GM21786 (cell line): ENCODE results near the gene LPP.

Experiments used
- ATAC-seq: cut with Tn5 transposase; IDR thresholded peaks from one replicate; pipeline ENCODE4 v1.9.1; 2021; ENCODE audit not compliant: unreplicated experiment

The LPP gene

DNA sequence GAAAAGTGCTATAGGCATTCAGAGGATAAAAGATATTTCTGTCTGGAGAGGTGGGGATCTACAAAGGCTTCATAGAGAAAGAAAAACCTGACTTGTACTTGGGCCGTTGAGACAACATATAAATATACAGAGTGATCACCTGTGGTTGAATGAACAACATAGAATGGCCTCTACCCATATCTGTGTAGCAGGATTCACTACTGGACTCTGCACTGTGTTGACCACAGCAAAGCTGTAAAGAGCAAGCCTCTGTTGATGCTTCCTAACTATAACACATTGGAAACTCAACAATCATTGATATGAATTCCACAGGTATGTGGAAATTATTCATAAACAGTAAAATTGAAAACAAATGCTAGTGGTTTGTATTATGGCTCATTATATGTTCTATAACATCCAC, 19.1 kb upstream of the LPP start:
- ATAC-seq = no peak

GRCh38 chr3:188135271-188135670, 18.7 kb upstream of the LPP start:
- ATAC-seq = no peak

DNA sequence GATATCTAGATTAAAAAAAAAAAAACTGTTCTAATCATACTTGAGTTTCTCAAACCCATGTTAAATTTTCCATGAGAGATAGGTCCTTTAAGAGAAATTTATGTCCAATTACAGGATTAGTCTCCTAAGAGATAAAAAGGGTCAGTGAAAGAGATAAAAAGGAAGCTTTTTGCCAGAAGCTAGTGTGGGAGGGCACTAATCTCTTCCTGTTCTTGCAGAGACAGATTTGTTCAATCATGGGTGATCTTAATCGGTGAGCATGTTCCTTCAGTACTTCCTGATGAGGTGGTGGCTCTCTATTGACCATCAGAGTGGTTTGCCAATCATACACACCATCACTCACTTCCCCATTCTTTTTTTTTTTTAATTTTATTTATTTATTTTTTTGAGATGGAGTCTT, 16.9 kb upstream of the LPP start:
- no peak for ATAC-seq

GRCh38 chr3:188139466-188139865, 14.5 kb upstream of the LPP start:
- no peak for ATAC-seq

DNA sequence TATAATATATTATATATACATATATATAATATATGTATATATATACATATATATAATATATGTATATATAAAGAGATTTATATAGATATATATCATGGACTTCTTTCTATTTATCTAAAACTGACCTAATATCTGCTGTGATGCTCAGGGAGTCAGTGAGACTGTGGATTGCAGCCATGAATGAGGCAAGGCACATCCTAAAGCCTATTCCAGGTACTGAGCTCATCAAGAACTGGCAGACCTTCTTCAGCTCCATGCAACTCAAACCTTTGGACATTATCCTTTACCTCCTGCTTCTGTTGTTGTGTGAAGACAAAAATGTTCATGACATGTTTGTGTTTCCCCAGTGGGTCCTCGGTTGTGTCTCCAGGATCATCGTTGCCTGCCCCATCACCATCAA, 7.7 kb upstream of the LPP start:
- ATAC-seq = no peak

DNA sequence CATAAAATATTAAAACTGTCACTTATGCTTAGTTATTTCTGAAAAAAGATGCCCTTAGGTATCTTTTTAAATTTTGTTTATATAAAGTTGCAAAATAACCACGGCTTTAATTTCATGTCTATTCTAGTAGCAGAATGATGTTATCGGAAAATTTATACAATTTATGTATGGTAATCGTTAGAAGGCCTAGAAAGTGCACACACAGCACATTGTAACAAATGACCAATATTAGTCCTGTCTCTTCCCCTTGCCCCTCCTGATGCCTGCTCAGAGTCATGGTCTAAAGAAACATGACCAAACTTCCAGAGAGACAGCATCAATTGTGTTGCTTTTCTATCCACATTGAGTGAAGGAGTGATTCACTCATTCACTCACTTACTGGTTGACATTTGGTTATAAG, 6.2 kb upstream of the LPP start:
- ATAC-seq = no peak

GRCh38 chr3:188148318-188148717, 5.6 kb upstream of the LPP start:
- no peak for ATAC-seq

DNA sequence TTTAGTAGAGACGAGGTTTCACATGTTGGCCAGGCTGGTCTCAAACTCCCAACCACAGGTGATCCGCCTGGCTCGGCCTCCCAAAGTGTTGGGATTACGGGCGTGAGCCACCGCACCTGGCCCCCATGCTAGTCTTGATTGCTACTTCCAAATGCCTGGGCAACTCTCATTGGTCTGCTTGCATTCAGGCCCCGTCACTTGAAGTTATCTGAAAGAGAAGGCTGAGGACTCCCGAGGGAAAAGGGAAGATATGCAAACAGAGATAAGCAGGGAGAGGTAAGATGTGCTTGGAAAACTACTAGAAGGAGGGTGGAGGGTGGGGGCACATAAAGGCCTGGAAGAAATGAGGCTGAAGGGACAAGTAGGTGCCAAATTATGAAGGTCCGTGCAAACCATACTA, 4.4 kb upstream of the LPP start:
- no peak for ATAC-seq

GRCh38 chr3:188150982-188151381, 3.0 kb upstream of the LPP start:
- no peak for ATAC-seq

- ATAC-seq = no peak
These were observed 2.5 kb upstream of the LPP start for GRCh38 chr3:188151438-188151837.

- ATAC-seq = no peak
These were observed 1.1 kb upstream of the LPP start for GRCh38 chr3:188152660-188153436.

- no peak for ATAC-seq
These were observed 432 bp upstream of the LPP start for GRCh38 chr3:188153437-188154013.

GRCh38 chr3:188154809-188155574, 1.0 kb downstream of the LPP start:
- ATAC-seq = no peak

GRCh38 chr3:188156056-188156455, 2.1 kb downstream of the LPP start:
- no peak for ATAC-seq

- no peak for ATAC-seq
These were observed 3.5 kb downstream of the LPP start for GRCh38 chr3:188157407-188157806.

DNA sequence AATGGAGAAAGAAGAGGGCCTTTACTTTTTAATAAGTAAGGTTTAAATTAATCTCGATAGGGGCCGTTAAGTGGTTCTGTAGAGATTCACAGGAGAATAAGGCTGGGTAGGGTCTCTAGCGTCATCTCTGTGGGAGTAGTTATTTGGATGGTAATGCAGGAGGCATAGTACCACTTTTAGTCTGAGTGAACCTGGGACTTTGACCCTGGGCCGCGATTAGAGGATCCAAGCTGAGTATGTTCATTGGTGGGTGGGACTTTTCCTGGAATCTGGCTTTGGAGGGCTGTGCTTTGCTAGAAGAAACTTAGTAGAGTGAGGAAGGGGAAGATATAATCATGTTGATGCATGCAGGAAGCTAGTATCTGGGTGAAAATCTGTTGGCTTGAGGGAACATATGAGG, 4.0 kb downstream of the LPP start:
- no peak for ATAC-seq

GRCh38 chr3:188158731-188159310, 4.9 kb downstream of the LPP start:
- no peak for ATAC-seq

DNA sequence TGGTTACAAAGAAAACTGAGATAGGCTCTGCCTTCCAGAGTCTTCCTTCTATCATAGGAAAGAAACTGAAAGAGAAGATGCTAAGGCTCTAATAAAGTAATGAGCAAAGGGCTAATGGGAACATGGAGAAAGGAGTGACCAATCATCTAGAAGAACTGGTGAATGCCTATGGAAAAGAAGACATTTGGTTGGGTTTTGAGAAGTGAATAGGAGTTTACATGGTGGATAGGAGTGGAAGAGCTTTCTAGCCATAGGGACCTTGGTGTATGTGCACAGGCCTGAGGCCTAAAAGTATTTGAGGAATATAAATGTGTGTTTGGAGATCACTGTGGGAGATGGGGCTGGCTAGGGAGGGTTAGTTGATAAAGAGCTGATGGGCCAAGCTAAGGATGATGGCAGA, 6.8 kb downstream of the LPP start:
- ATAC-seq = no peak

DNA sequence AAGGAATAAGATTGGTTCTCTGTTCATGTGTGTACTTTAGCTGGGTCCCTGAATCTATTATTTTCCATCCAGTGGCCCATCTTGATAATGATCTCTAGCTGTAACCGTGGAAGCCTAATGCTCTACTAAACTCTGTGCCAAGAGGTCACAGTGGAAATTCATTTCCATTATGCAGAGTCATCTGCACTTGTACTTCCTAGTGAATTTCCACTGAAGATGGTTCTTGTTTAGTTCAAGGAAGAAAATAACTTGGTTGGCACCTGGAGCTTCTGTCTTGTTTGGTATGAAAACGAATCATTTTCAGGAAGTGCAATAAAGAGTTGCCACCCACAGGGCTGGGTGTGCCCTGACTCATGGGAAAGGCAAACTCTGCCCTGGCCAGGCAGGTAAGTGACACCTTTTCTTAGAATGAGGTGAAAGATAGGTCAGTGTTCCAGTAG, 10.3 kb downstream of the LPP start:
- no peak for ATAC-seq

DNA sequence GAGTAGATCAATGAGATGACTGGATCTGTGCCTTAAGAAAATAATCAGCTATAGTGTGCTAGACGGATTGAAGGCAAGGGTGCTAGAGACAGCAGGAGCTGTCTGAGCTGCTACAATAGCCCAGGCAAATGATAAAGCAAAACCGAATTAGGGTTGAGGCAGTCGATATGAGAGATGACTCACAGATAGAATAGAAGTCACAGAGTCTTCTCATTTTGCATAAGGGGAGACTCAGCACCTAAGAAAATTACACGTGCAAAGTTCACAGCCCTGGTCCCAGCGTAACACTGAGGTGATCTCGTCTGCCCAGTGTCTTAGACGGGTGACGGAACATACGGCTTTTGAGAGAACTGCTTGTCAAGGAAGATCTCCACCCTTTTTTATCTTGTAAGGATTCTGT, 11.6 kb downstream of the LPP start:
- no peak for ATAC-seq

DNA sequence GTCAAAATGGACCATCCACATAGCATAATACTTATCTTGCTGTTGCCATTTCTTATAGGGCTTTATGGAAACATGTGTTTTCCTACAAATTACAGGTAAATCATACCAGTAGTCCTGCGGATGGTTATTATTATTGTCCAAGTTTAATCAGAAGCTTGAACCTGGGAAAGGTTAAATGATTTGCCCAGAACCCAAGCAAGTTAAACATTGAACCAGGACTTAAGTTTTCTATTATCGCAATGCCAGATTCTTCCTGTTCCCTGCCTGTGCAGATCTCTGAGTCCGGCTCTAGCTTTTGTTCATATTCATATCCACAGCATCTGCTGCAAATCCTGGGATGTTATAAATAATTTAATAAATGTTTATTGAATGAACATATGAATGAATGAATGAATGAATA, 12.5 kb downstream of the LPP start:
- ATAC-seq = no peak

- no peak for ATAC-seq
These were observed 14.2 kb downstream of the LPP start for GRCh38 chr3:188168186-188168585.
